GM23338 (cell line): ENCODE results near the gene DDRGK1. TPM values are rescaled to one million over a fixed set of nuclear protein-coding genes. Genes with fewer than 3 reads are reported as not detected.
A peak's percentile ranks its signal among the peaks of the same experiment; 100 is the strongest.

Experiments
- ATAC-seq: fragments of 200-7000 bp; cut with Tn5 transposase; 3 replicates; pipeline ENCODE4 v1.9.1; 2020
- DNase-seq: peaks from one replicate; pipeline ENCODE4 v3.0.0-alpha.2; 2015; ENCODE audit warnings: low spot score
- H2AFZ ChIP-seq: fragments of 200-600 bp; sonication (generic); 2 replicates; pipeline ENCODE4 v1.8.0; 2016; ENCODE audit warnings: antibody characterized with exemption, mild to moderate bottlenecking, moderate library complexity
- H3F3A ChIP-seq: fragments of 200-600 bp; sonication (generic); replicated peaks from 2 replicates; pipeline ENCODE4 v1.8.0; 2017; ENCODE audit warnings: antibody characterized with exemption, mixed run types, low read depth
- H3K27ac ChIP-seq: fragments of 200-600 bp; sonication (generic); 2 replicates; pipeline ENCODE4 v1.6.1; 2016; ENCODE audit warnings: low read depth
- H3K27me3 ChIP-seq: fragments of 200-600 bp; sonication (generic); 2 replicates; pipeline ENCODE4 v1.8.0; 2016; ENCODE audit warnings: mild to moderate bottlenecking, mixed run types, moderate library complexity; ENCODE audit not compliant: insufficient read depth
- H3K36me3 ChIP-seq: fragments of 200-600 bp; sonication (generic); 2 replicates; pipeline ENCODE4 v1.8.0; 2016; ENCODE audit warnings: mild to moderate bottlenecking; ENCODE audit not compliant: insufficient read depth
- H3K4me1 ChIP-seq: fragments of 200-600 bp; sonication (generic); 2 replicates; pipeline ENCODE4 v1.8.0; 2016; ENCODE audit warnings: mild to moderate bottlenecking, moderate library complexity; ENCODE audit not compliant: insufficient read depth
- H3K4me2 ChIP-seq: fragments of 200-600 bp; sonication (generic); 2 replicates; pipeline ENCODE4 v1.7.1; 2017; ENCODE audit warnings: mixed run types
- H3K4me3 ChIP-seq: fragments of 200-600 bp; sonication (generic); 2 replicates; pipeline ENCODE4 v1.6.1; 2016; ENCODE audit warnings: mixed run types
- H3K79me2 ChIP-seq: fragments of 200-600 bp; sonication (generic); replicated peaks from 2 replicates; pipeline ENCODE4 v1.8.0; 2017; ENCODE audit warnings: mild to moderate bottlenecking; ENCODE audit not compliant: insufficient read depth
- H3K9me2 ChIP-seq: fragments of 200-600 bp; sonication (generic); 2 replicates; pipeline ENCODE4 v1.8.0; 2017; ENCODE audit not compliant: insufficient read depth
- H4K20me1 ChIP-seq: fragments of 200-600 bp; sonication (generic); replicated peaks from 2 replicates; pipeline ENCODE4 v1.8.0; 2017; ENCODE audit warnings: mild to moderate bottlenecking; ENCODE audit not compliant: insufficient read depth
- H3K27ac Mint-ChIP-seq: 2 replicates; pipeline ENCODE4 v1.8.0; 2020; ENCODE audit warnings: inconsistent platforms, mild to moderate bottlenecking, moderate library complexity, mixed read lengths
- H3K27me3 Mint-ChIP-seq: 3 replicates; pipeline ENCODE4 v1.8.0; 2022; ENCODE audit warnings: low read depth, mild to moderate bottlenecking, moderate library complexity, mixed read lengths, inconsistent platforms; ENCODE audit not compliant: insufficient read depth, poor library complexity
- H3K36me3 Mint-ChIP-seq: 3 replicates; pipeline ENCODE4 v1.8.0; 2021; ENCODE audit warnings: low read depth, mild to moderate bottlenecking, inconsistent platforms, moderate library complexity, mixed read lengths
- H3K4me1 Mint-ChIP-seq: 3 replicates; pipeline ENCODE4 v1.8.0; 2020; ENCODE audit warnings: mild to moderate bottlenecking, inconsistent platforms, mixed read lengths
- H3K4me3 Mint-ChIP-seq: 3 replicates; pipeline ENCODE4 v1.8.0; 2021; ENCODE audit warnings: moderate library complexity, mild to moderate bottlenecking, inconsistent platforms, mixed read lengths
- H3K9me3 Mint-ChIP-seq: 3 replicates; pipeline ENCODE4 v1.8.0; 2020; ENCODE audit warnings: moderate library complexity, mild to moderate bottlenecking, inconsistent platforms, mixed read lengths
- CREB1 ChIP-seq: fragments of 250-450 bp; sonication (Bioruptor Pico); IDR thresholded peaks from 2 replicates; pipeline ENCODE4 v1.5.0; 2020; ENCODE audit warnings: low read depth, mild to moderate bottlenecking, moderate library complexity
- CTCF ChIP-seq, 2 experiments: fragments of 200-600 bp in 1 of 2; sonication (generic) in 1 of 2; conservative IDR thresholded peaks; 2 replicates each; pipeline versions ENCODE4 v1.5.1 to v1.6.1; 2016 to 2017; ENCODE audit warnings: antibody characterized with exemption in 2 of 2, low read depth in 2 of 2, mild to moderate bottlenecking in 2 of 2, moderate library complexity in 1 of 2
- EZH2phosphoT487 ChIP-seq: fragments of 200-600 bp; sonication (generic); IDR thresholded peaks from one replicate; pipeline ENCODE4 v1.8.1; 2018; ENCODE audit warnings: antibody characterized with exemption; ENCODE audit not compliant: unreplicated experiment
- JUNB ChIP-seq: IDR thresholded peaks from one replicate; pipeline ENCODE4 v1.6.1; 2016; ENCODE audit warnings: antibody characterized with exemption; ENCODE audit not compliant: unreplicated experiment
- NANOG ChIP-seq: IDR thresholded peaks from 2 replicates; pipeline ENCODE4 v1.6.1; 2016; ENCODE audit warnings: antibody characterized with exemption, borderline replicate concordance
- POLR2AphosphoS5 ChIP-seq: IDR thresholded peaks from 2 replicates; pipeline ENCODE4 v1.6.1; 2016; ENCODE audit warnings: antibody characterized with exemption, low read depth
- STAT1 ChIP-seq: IDR thresholded peaks from one replicate; pipeline ENCODE4 v1.6.1; 2016; ENCODE audit warnings: antibody characterized with exemption; ENCODE audit not compliant: unreplicated experiment
- ZNF331 ChIP-seq: fragments of 250-450 bp; sonication (Bioruptor Pico); IDR thresholded peaks from 2 replicates; pipeline ENCODE4 v1.5.0; 2020; ENCODE audit warnings: low read depth, mild to moderate bottlenecking, moderate library complexity
- polyA plus RNA-seq: library from polyadenylated mRNA; unstranded; fragments of >200 nt; fragmentation: Nextera tagmentation; extraction: Ambion mirVana; gene quantifications from 2 replicates; pipeline ENCODE4 v1.2.1, GENCODE V29; 2016
- total RNA-seq: library from RNA; depleted of rRNA; stranded (reverse); fragments of >200 nt; shearing (Covaris generic); gene quantifications from 2 replicates; pipeline ENCODE4 v1.2.3, GENCODE V29; 2014
- TF ChIP-seq, protein P1 (sequence below): IDR thresholded peaks from one replicate; pipeline ENCODE4 v1.6.1; 2018; ENCODE audit warnings: antibody characterized with exemption; ENCODE audit not compliant: unreplicated experiment
- TF ChIP-seq, protein P2 (sequence below): IDR thresholded peaks from 2 replicates; pipeline ENCODE4 v1.6.1; 2016; ENCODE audit warnings: antibody characterized with exemption

The DDRGK1 gene
- total and polyA plus RNA-seq, 2 experiments from 2014 or later: 44.0 to 45.5 TPM

- Histone ChIP-seq H4K20me1 (peaks cover 3% of the 10 kb centered on the region; the same call in 1 of the 2 replicates), H3K4me2 (no peak overlapping the region), H3F3A (no peaks in the 10 kb centered on the region), H3K79me2 (peaks cover 14% of the 10 kb centered on the region), H3K27me3 (no peaks in the 10 kb centered on the region), H2AFZ (no peak overlapping the region), H3K4me3 (no peak overlapping the region), H3K27ac (no peak overlapping the region), H3K4me1 (peaks cover 3% of the 10 kb centered on the region; the same call in 1 of the 2 replicates), H3K36me3 (no peaks in the 10 kb centered on the region), H3K9me2 (no peaks in the 10 kb centered on the region)
- H3K4me3 Mint-ChIP-seq: no peak overlapping the region
- peaks cover 7% of the 10 kb centered on the region; the same call in 2 of the 3 replicates for H3K4me1 Mint-ChIP-seq
- no peak for DNase-seq
- no peak for ATAC-seq
- H3K9me3 Mint-ChIP-seq: no peaks in the 10 kb centered on the region
- TF ChIP-seq POLR2AphosphoS5 (no peak), NANOG (no peak), CTCF (conservative IDR thresholded peaks at IDR 0.05; ENCODE audit: low read depth in 2 of 2) (no peak)
- no peaks in the 10 kb centered on the region for H3K36me3 Mint-ChIP-seq
- H3K27ac Mint-ChIP-seq: no peak overlapping the region
- peaks cover 2% of the 10 kb centered on the region for H3K27me3 Mint-ChIP-seq
These were observed 24.2 kb downstream of the DDRGK1 start for GRCh38 chr20:3180319-3180718.

- ATAC-seq: no peak
- Histone ChIP-seq H3K36me3 (no peaks in the 10 kb centered on the region), H3K4me1 (peaks cover 5% of the 10 kb centered on the region; the same call in 1 of the 2 replicates), H3K4me2 (no peak overlapping the region), H4K20me1 (peaks cover 3% of the 10 kb centered on the region; the same call in 1 of the 2 replicates), H3K27ac (peak overlapping the region; percentile 67; the same call in 1 of the 2 replicates), H3K9me2 (no peaks in the 10 kb centered on the region), H3K27me3 (no peaks in the 10 kb centered on the region), H2AFZ (no peak overlapping the region), H3K79me2 (peaks cover 15% of the 10 kb centered on the region), H3K4me3 (no peak overlapping the region), H3F3A (0 out of 2 replicates have a peak, but pooled peaks cover 6% of the 10 kb centered on the region)
- Mint-ChIP-seq H3K36me3 (peaks cover 3% of the 10 kb centered on the region; the same call in 1 of the 3 replicates), H3K4me1 (peaks cover 16% of the 10 kb centered on the region), H3K9me3 (no peaks in the 10 kb centered on the region; the same call in 2 of the 3 replicates), H3K4me3 (no peak overlapping the region), H3K27ac (no peak overlapping the region), H3K27me3 (peaks cover 2% of the 10 kb centered on the region)
- no peak for DNase-seq
- TF ChIP-seq CTCF (conservative IDR thresholded peaks at IDR 0.05; ENCODE audit: low read depth in 2 of 2): no peak
- TF ChIP-seq, protein P1, sequence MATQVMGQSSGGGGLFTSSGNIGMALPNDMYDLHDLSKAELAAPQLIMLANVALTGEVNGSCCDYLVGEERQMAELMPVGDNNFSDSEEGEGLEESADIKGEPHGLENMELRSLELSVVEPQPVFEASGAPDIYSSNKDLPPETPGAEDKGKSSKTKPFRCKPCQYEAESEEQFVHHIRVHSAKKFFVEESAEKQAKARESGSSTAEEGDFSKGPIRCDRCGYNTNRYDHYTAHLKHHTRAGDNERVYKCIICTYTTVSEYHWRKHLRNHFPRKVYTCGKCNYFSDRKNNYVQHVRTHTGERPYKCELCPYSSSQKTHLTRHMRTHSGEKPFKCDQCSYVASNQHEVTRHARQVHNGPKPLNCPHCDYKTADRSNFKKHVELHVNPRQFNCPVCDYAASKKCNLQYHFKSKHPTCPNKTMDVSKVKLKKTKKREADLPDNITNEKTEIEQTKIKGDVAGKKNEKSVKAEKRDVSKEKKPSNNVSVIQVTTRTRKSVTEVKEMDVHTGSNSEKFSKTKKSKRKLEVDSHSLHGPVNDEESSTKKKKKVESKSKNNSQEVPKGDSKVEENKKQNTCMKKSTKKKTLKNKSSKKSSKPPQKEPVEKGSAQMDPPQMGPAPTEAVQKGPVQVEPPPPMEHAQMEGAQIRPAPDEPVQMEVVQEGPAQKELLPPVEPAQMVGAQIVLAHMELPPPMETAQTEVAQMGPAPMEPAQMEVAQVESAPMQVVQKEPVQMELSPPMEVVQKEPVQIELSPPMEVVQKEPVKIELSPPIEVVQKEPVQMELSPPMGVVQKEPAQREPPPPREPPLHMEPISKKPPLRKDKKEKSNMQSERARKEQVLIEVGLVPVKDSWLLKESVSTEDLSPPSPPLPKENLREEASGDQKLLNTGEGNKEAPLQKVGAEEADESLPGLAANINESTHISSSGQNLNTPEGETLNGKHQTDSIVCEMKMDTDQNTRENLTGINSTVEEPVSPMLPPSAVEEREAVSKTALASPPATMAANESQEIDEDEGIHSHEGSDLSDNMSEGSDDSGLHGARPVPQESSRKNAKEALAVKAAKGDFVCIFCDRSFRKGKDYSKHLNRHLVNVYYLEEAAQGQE: no peak
- no peak for TF ChIP-seq EZH2phosphoT487
- TF ChIP-seq CREB1 (CRISPR knock-in tag): no peak
- TF ChIP-seq ZNF331: no peak
- no peak for TF ChIP-seq JUNB
- TF ChIP-seq POLR2AphosphoS5: no peak
- TF ChIP-seq, protein P2, sequence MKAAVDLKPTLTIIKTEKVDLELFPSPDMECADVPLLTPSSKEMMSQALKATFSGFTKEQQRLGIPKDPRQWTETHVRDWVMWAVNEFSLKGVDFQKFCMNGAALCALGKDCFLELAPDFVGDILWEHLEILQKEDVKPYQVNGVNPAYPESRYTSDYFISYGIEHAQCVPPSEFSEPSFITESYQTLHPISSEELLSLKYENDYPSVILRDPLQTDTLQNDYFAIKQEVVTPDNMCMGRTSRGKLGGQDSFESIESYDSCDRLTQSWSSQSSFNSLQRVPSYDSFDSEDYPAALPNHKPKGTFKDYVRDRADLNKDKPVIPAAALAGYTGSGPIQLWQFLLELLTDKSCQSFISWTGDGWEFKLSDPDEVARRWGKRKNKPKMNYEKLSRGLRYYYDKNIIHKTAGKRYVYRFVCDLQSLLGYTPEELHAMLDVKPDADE: no peak
- TF ChIP-seq STAT1: no peak
These were observed 26.6 kb downstream of the DDRGK1 start for GRCh38 chr20:3177746-3178485.
